ENCODE data around the gene ZNF883. TPM values are rescaled to one million over a fixed set of nuclear protein-coding genes. Genes with fewer than 3 reads are reported as not detected.

Gene ZNF883
- total RNA-seq, 1 experiment from 2014 or later, result 2.0 TPM

- intact Hi-C loops (cut with micrococcal nuclease; ENCODE audit: unreplicated experiment), result loop anchor here (2.0 kb wide), 1 partner anchor 46 kb away; no protein-coding TSS in a partner anchor
- Mint-ChIP-seq H3K27me3 (ENCODE audit: unreplicated experiment) (peaks cover 36% of the 10 kb centered on the region), H3K27ac (ENCODE audit: unreplicated experiment) (no peak overlapping the region), H3K9me3 (ENCODE audit: low read depth, unreplicated experiment) (no peaks in the 10 kb centered on the region), H3K4me3 (ENCODE audit: low read depth, unreplicated experiment) (no peak overlapping the region), H3K36me3 (ENCODE audit: insufficient read depth, unreplicated experiment) (no peaks in the 10 kb centered on the region), H3K4me1 (ENCODE audit: low read depth, unreplicated experiment) (no peaks in the 10 kb centered on the region)
- BruUV-seq (replicated peaks), result no TSS peak
- TF ChIP-seq CTCF (IDR thresholded peaks at IDR 0.05; ENCODE audit: unreplicated experiment), result no peak
- CTCF ChIA-PET, result interaction anchor here (0.9 kb wide), 1 partner anchor 142 kb away, joined by 3 read pairs; no protein-coding TSS in a partner anchor
- DNase-seq, result no peak
Measured at GRCh38 chr9:112970939-112971338, 41.1 kb downstream of the ZNF883 start.

- H3K4me3 Mint-ChIP-seq (ENCODE audit: low read depth, unreplicated experiment), result no peak overlapping the region
- H3K4me1 Mint-ChIP-seq (ENCODE audit: low read depth, unreplicated experiment), result no peaks in the 10 kb centered on the region
- BruUV-seq (replicated peaks), result no TSS peak
- intact Hi-C loops (cut with micrococcal nuclease; ENCODE audit: unreplicated experiment), result loop anchor here (2.0 kb wide), 1 partner anchor 45 kb away; no protein-coding TSS in a partner anchor
- no peak overlapping the region for H3K27ac Mint-ChIP-seq (ENCODE audit: unreplicated experiment)
- no peaks in the 10 kb centered on the region for H3K36me3 Mint-ChIP-seq (ENCODE audit: insufficient read depth, unreplicated experiment)
- no peak for DNase-seq
- no peaks in the 10 kb centered on the region for H3K9me3 Mint-ChIP-seq (ENCODE audit: low read depth, unreplicated experiment)
- peaks cover 36% of the 10 kb centered on the region for H3K27me3 Mint-ChIP-seq (ENCODE audit: unreplicated experiment)
- CTCF ChIA-PET, result no interaction called here
- no peak for TF ChIP-seq CTCF (IDR thresholded peaks at IDR 0.05; ENCODE audit: unreplicated experiment)
Measured at GRCh38 chr9:112969730-112970129, 42.3 kb downstream of the ZNF883 start.

GRCh38 chr9:112955550-112955949 is 56.4 kb downstream of the ZNF883 start:
- CTCF ChIA-PET, result no interaction called here
- H3K36me3 Mint-ChIP-seq (ENCODE audit: insufficient read depth, unreplicated experiment), result no peaks in the 10 kb centered on the region
- no TSS peak for BruUV-seq (replicated peaks)
- no peaks in the 10 kb centered on the region for H3K9me3 Mint-ChIP-seq (ENCODE audit: low read depth, unreplicated experiment)
- intact Hi-C loops (cut with micrococcal nuclease; ENCODE audit: unreplicated experiment), result no loop called here
- H3K4me1 Mint-ChIP-seq (ENCODE audit: low read depth, unreplicated experiment), result no peaks in the 10 kb centered on the region
- peaks cover 29% of the 10 kb centered on the region for H3K27me3 Mint-ChIP-seq (ENCODE audit: unreplicated experiment)
- no peak overlapping the region for H3K27ac Mint-ChIP-seq (ENCODE audit: unreplicated experiment)
- TF ChIP-seq CTCF (IDR thresholded peaks at IDR 0.05; ENCODE audit: unreplicated experiment), result no peak
- no peak for DNase-seq
- H3K4me3 Mint-ChIP-seq (ENCODE audit: low read depth, unreplicated experiment), result no peak overlapping the region

- TF ChIP-seq CTCF (IDR thresholded peaks at IDR 0.05; ENCODE audit: unreplicated experiment), result no peak
- Mint-ChIP-seq H3K4me3 (ENCODE audit: low read depth, unreplicated experiment) (no peak overlapping the region), H3K4me1 (ENCODE audit: low read depth, unreplicated experiment) (no peaks in the 10 kb centered on the region), H3K36me3 (ENCODE audit: insufficient read depth, unreplicated experiment) (no peaks in the 10 kb centered on the region), H3K9me3 (ENCODE audit: low read depth, unreplicated experiment) (no peaks in the 10 kb centered on the region), H3K27me3 (ENCODE audit: unreplicated experiment) (no peaks in the 10 kb centered on the region), H3K27ac (ENCODE audit: unreplicated experiment) (no peak overlapping the region)
- DNase-seq, result no peak
- intact Hi-C loops (cut with micrococcal nuclease; ENCODE audit: unreplicated experiment), result no loop called here
- BruUV-seq (replicated peaks), result no TSS peak
- CTCF ChIA-PET, result no interaction called here
Measured at GRCh38 chr9:112945620-112946208, 66.3 kb downstream of the ZNF883 start.

Data from Calu3 (cell line).